Embryonic facial prominence (tissue), 1 donor: ENCODE measurements around the gene RIBC2.
"Not testable (repeated sequence)": the region's sequence is repeated elsewhere in the genome, so short reads cannot be mapped to it uniquely, and the experiment has no call there.

ENCODE experiments used
- DNase-seq: peaks from one replicate; pipeline ENCODE4 v3.0.0-alpha.2; 2016; ENCODE audit errors: extremely low spot score

Gene RIBC2

DNA sequence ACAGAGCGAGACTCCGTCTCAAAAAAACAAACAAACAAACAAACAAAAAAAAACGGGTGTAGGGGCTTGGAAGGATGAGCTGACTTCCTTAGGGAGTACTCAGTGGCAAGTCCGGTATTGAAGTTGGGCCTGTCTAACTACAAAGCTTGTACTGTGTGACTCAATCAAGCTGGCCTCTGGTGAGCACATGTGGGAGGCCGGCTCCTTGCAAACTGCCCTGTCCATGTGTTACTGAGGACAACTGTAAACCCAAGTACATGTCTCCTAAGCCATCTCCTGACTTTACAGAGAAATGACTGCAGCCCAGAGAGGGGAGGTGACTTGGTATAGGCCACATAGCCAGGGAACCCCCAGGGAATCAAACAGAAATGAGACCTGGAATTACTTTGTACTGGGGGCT is 11.6 kb downstream of the RIBC2 start:
- no peak for DNase-seq

DNA sequence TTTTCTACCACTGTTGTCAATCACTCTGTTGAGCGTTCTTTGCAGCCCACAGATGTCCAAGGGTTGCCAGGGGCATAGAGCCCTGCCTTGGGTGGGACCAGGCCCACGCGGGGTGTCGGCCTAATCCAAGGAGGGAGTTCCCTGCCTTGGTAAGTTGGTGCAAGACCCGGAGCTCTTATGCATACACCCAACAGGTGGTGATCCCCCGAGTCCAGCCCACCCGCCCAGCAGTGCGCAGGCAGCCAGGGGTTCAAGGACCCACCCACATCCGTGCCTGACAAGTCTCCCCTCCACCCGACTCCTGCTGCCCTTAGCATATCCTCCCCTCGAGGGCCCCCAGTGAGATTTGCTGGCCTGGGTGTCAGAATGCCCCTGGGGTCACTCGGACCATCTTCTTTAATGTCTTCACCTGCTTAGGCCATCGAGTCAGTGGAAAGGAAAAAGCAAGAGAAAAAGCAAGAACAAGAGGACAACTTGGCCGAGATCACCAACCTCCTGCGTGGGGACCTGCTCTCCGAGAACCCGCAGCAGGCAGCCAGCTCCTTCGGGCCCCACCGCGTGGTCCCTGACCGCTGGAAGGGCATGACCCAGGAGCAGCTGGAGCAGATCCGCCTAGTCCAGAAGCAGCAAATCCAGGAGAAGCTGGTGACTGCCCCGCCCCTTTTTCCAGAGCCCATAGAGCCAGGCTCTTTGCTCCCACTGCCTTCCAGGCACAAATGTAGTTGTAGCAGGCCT is 12.2 kb downstream of the RIBC2 start:
- no peak for DNase-seq

DNA sequence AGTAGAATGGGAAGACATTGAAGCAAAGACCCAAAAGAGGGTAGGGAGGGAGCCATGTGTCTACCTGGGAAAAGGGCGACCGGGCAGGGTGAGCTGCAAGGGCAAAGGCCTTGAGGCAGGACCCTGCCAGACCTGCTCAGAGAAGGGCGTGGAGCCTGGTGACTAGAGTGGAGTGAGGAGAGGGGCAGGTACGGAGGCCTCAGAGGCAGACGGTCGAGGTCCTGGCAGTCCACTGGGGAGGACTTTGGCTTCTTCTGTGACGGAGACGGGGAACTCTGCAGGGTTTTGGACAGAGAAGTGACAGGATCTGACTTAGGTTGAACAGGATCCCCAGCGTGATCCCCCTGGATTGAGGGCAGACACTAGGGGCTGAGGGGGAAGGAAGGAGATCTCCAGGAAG is 12.9 kb downstream of the RIBC2 start:
- DNase-seq, result no peak

DNA sequence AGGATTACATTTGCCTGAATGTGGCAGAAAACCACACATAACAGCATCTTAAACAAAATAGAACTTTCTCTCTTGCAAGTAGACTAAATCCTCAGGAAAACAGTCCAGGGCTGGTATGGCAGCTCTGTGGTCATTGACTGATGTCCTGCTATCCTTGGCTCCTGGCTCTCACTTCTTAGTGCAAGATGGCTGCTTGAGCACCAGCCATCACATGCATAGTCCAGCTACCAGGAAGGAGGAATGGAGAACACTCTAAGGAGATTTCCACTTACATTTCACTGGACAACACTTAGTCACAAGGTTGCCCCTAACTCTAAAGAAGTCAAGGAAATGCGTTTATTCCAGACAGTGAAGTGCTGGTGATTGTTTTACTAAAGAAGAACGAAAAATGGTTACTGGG is 13.6 kb downstream of the RIBC2 start:
- DNase-seq, result no peak

DNA sequence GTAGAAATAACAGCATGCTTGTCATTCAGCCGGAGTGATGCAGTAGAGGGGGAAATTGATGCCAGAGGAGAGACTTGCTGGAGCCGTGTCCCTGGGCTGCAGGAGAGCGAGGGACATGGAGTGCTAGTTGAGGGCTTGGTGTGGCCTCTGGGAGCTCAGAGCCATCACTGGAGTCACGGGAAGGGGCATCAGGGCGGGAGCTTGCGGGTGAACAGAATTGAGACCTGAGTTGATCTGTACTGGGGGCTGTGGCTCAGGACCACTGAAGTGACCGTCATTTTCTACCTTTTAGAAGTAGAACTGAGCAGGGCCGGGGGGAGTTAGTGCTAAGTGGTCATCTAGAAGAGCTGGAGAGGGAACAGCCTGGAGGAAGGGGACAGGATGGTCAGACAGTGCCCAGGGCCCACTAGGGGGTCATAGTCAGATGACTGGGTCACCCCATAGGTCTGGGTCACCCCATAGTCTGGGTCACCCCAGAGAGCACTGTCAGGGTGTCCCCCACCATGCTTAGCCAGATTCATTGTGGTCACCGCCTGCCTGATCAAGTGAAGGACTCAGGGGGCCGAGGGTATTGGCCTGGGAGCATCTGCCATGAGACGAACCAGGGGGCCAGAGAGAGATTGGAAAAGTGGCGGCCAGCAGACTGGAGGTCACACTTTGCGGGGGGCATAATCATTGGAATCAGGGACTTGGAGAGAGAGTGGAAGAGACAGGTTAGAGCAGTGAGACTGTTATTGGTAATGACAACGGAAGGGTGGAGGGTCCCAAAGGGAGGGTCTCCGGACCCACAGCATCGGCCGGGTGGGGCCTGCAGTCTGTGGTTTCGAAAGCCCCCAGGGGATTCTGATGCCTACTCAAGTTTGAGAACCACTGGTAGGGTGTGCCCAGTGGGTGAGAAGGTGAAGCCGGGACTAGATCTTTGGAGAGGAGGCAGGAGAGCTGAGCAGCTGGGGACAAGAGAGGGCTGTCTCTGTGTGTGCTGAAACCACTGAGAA is 15.2 kb downstream of the RIBC2 start:
- DNase-seq, result no peak

DNA sequence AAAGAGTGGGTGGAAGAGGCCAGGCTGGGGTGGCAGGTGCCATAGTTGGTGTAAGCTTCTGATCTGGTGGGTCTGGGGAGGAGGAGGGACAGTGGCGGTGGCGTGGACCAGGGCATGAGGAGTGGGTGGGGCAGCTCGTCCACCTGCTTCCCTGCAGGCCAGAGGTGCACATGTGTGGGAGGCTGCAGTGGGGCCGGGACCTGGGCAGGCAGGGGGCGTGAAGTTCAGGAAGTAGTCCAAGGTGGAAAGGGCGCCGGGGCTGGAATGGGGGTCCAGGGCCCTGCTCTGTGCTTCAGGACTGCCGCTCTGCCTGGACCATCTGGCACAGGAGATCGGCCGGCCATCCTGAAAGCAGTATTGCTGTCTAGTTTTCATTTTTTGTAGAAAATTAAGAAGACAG is 15.9 kb downstream of the RIBC2 start:
- no peak for DNase-seq

DNA sequence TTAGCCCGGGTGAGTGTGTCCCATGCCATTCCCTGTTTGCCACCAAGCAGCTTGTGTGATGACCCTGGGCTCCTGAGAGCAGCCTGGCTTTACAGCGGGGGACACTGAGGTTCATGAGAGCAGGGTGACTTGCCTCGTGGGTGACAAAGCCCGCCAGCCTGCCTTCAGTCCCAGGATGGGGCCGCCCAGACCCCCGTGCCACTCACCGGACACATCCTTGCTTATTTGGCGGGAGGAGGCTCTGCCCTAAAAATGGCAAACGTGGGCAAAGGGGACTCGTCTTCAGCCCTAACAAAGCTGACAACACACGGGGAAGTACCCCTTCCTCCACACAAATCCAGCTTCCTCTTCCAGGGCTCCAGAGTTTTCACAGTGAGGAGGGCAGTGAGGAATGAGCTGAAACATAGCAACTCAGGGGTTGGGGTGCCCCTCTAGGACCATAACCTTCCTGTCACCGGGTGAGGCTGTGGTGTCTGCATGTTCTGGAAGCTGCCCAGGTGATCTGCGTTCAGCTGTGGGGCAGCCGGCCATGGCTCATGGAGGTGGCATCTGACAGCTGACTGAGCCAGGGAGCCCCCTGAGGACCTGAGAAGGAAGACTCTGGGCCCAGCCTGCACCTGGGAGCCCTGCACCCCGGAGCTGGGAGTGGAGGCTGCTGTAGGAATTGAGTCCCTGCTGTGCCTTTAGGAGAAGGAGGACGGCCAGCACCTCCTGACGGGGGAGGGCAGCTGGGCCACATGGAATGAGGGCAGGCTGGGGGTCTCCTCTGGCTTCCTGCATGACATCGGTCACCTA is 16.7 kb downstream of the RIBC2 start:
- DNase-seq, result no peak

DNA sequence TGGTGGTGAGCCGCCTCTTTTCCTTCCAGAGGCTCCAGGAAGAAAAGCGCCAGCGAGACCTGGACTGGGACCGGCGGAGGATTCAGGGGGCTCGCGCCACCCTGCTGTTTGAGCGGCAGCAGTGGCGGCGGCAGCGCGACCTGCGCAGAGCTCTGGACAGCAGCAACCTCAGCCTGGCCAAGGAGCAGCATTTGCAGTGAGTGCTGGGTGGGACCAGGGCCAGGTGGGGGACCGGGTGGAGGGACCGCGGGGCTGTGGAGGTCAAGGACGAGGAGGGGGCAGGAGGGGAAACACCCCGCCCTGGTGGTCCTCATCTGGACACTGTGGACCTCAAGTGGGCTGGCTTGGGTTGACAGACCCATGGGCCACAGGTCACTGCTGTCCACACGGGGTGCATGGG is 17.4 kb downstream of the RIBC2 start:
- no peak for DNase-seq

DNA sequence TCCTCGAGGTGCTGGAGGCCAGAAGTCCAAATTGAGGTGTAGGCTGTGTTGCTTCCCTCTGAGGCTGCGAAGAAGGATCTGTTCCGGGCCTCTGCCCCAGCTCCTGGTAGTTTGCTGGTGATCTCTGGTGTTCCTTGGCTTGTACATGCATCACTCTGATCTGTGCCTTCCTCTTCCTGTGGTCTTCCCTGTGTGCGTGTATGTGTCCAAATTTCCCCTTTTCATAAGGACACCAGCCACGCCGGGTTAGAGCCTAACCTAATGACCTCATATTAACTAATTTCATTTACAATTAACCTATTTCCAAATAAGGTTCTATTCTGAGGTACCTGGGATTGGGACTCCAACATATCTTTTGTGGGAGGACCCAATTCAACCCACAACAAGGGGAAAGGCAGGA is 21.5 kb downstream of the RIBC2 start:
- no peak for DNase-seq

DNA sequence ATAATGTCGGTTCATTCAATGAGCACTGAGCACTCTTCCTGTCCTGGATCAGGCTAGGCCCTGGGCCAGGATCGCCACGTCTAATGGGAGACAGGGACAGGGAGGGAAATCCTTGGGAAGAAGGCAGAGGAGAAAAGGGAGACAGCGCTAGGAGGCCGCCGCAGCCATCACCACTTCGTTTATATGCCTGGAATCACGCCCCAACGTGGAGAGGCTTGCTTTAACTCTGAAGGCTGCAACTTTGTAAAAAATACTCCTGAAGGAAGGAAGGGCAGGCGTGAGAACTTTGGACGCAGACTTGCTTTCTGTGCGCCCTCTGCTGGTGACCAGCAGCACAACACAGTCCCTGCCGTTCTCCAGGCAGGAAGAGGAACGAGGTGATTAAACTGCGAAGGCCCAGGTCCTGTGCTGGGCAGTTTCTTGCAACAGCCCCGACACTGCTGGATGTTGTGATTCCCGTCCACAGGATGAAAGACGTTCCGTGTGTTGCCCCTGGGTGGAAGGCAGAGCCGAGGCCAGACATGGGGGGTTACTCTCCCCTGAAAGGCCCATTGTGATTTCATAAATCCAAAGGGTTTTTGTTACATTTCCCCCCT is 22.1 kb downstream of the RIBC2 start:
- DNase-seq, result peak; percentile 80

DNA sequence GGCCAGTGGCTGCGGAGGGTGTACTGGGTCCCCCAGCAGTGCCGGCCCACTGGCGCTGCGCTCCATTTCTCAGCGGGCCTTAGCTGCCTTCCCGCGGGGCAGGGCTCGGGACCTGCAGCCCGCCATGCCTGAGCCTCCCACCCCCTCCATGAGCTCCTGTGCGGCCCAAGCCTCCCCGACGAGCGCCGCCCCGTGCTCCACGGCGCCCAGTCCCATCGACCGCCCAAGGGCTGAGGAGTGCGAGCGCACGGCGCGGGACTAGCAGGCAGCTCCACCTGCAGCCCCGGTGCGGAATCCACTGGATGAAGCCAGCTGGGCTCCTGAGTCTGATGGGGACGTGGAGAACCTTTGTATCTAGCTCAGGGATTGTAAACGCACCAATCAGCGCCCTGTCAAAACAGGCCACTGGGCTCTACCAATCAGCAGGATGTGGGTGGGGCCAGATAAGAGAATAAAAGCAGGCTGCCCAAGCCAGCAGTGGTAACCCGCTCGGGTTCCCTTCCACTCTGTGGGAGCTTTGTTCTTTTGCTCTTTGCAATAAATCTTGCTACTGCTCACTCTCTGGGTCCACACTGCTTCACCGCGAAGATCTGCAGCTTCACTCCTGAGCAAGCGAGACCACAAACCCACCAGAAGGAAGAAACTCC is 23.5 kb downstream of the RIBC2 start:
- DNase-seq, result not testable (repeated sequence)

DNA sequence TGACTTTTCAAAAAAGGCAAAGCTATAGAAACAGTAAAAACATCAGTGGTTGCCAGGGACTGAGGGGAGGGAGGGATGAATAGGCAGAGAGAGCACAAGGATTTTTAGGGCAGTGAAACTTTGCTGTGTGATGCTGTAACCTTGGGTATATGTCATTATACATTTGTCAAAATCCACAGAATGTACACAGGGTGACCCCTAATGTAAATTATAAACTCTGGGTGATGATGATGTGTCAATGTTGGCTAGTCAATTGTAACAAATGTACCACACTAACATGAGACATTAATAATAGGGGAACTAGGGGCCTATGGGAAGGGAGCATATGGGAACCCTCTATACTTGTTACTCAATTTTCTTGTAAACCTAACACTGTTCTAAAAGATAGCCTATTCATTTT is 24.8 kb downstream of the RIBC2 start:
- DNase-seq, result no peak

DNA sequence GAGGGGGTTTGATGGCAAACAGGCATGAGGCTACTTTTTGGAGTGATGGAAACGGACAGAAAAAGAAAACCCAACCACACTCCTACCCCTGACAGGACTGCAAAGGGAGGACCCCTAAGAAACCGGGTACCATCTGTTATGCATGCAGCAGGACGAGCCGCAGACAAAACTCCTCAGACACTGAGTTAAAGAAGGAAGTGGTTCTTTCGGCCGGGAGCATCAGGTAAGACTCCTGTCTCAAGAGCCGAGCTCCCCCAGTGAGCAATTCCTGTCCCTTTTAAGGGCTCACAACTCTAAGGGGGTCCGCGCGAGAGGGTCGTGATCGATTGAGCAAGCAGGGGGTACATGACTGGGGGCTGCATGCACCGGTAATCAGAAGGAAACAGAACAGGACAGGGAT is 27.2 kb downstream of the RIBC2 start:
- not testable (repeated sequence) for DNase-seq

DNA sequence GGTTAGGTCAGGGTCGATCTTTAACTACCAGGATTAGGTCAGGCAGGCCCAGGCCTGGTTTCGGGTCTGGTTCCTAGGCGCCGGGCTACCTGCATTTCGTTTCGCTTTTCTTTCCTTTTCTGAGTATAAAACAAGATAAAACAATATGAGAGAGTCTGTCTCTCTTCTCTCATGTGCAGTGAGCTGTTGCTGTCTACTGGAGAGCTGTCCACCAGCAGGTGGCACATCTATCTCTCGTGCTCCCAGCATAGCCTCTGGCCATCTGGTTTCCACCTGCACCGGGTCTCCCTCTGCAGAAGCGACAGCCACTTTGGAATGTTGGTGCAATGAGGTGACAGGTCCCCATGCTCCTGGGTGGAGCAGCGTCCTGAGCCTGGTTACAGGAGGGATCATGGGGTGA is 27.6 kb downstream of the RIBC2 start:
- DNase-seq, result no peak

DNA sequence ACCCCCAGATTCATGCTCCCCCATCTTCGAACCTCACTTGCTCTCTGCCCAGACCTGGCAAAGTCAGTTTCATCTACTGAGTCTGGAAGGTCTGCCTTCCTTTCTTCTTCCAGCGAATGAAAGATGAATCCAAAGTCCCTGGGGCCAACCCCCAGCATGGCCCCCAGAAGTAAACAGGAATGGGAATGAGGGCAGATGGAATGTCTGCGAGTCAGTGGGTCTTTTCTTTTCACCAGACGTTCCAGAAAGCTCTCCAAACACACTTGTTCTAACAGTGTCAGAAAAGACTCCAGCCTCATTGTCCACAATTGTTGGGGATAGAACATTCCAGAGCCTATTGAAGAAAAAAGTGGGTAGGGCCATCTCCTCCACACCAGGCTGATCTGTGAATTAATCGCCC is 28.6 kb downstream of the RIBC2 start:
- DNase-seq, result no peak

DNA sequence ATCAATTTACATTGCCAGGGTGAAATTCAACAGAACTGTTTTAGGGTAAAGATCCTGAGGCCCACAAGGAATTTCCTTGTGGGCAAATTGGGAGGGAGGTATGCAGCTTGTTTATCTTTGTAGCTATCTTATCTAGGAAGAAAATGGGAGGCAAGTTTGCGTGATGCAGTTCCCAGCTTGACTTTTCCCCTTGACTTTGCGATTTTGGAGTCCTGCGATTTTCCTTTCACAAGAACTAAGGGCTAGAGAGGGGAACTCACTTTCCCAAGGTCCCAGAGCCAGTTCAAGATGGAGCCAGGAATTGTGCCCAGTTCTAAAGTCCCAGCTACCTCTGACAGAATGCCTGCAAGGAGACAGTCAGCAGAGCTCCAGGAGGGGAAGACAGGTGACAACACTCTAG is 30.7 kb downstream of the RIBC2 start:
- DNase-seq, result no peak

DNA sequence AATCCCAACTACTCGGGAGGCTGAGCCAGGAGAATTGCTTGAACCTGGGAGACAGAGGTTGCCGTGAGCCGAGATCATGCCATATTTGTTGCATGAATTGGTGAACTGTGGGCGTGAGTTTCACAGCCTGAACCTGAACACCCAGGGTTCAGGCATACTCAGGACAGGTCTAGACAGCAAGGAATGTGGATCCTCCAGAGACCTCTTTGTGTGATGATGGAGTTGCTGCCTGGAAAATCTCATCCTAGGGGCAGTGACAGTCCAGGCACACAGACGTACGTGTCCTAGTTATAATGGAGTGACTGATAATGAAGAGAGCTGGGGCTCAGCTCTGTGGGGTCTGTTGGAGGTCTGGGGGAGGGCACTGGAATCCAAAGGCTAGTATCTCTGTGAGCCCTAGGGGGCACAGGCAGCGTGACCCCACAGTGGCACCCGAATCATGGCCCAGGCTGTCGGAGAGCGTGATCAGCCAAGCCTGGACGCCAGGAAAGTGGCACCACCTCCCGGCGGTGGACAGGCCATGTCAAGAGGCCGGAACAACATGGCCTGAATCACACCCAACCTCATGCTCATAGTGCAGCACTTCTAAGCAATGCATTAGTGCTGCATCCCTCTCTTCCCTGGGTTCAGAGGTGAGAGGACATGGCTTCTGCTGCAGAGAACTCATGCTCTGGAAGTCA is 31.7 kb downstream of the RIBC2 start:
- DNase-seq, result no peak

DNA sequence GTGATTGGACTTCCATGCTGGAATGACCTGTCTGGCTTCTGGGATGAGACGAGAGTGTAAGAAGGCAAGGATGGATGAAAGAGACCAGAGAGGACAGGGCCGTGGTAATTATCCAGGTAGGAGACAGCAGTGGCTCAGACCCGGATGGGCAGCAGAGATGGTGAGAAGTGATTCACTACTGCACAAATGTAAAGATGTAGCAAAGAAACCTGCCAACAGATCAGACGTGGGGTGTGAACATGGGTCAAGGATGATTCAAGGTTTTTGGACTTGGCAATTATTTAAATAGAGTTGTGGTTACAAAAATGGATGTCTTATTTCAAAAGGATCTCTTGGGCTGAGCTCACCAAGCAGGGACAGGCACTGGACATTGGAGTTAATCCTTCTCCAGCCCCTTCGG is 32.7 kb downstream of the RIBC2 start:
- DNase-seq, result no peak

DNA sequence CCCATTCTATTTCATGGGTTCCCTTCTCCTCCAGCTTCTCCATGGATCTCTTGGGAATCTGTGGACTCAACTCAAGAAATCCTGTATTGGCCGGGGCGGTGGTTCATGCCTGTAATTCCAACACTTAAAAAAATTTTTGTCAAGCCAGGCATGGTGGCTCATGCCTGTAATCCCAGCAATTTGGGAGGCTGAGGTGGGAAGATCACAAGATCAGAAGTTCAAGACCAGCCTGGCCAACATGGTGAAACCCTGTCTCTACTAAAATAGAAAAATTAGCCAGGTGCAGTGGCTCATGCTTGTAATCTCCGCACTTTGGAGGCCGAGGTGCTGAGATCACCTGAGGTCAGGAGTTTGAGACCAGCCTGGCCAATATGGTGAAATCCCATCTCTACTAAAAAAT is 34.1 kb downstream of the RIBC2 start:
- not testable (repeated sequence) for DNase-seq

DNA sequence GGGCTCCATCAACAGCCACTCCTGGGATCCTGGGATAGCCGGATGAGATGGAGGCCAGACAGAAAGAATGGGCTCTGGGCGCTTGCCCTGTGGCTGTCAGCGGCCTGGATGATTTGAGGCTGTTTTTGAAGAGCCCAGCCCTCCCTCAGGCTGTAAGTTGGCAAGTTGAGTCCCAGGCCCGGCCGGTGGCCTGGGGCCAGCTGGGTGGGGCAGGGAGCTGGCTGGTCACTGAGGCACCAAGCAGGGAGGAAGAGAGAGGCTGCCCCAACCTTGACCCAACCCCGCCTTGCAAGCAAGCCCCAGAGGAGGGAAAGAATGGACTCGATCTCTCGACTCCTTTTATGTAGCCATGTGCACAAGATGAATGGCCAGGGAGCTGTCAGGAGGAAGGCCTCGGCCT is 34.9 kb downstream of the RIBC2 start:
- no peak for DNase-seq

DNA sequence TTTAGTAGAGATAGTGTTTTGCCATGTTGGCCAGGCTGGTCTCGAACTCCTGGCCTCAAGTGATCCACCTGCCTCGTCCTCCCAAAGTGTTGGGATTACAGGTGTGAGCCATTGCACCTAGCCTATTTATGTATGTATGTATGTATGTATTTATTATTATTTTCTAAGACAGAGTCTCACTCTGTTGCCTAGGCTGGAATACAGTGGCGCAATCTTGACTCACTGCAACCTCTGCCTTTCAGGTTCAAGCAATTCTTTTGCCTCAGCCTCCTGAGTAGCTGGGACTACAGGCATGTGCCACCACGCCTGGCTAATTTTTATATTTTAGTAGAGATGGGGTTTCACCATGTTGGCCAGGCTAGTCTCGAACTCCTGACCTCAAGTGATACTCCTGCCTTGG is 35.9 kb downstream of the RIBC2 start:
- not testable (repeated sequence) for DNase-seq
